G401 (cell line): ENCODE measurements around the gene NOTCH2. TPM values are rescaled to one million over a fixed set of nuclear protein-coding genes. Genes with fewer than 3 reads are reported as not detected.

Experiments
- DNase-seq: peaks from one replicate; pipeline ENCODE4 v3.0.0-alpha.2; 2015; ENCODE audit warnings: low spot score
- in situ Hi-C: cut with HindIII; loops from 2 replicates; pipeline ENCODE4 v1.10.0; 2016; ENCODE audit warnings: low sequenced_read_pairs, mixed read lengths
- total RNA-seq: library from RNA; depleted of rRNA; stranded (reverse); fragments of >200 nt; shearing (Covaris generic); gene quantifications from 2 replicates; pipeline ENCODE4 v1.2.3, GENCODE V29; 2014

Gene NOTCH2
- total RNA-seq, 1 experiment from 2014 or later: 58.2 TPM

DNA sequence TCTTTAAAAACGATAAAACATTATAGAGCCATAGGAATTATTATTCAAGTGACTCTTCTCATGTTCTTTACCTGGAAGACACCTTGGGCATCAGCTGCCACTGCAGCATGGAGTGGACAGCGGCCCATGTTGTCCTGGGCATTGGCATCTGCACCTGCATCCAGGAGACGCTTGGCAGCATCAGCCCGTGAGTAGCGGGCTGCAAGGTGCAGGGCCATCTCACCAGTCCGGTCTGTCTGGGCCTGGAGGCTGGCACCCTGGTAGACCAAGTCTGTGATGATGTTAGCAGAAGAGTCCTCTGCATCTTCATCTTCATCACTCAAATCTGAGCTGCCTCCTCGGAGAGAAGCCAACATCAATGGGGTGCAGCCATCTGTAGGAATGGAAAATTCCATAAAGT lies 150.2 kb downstream of the NOTCH2 start:
- DNase-seq: no peak
- in situ Hi-C loops: no loop called here

DNA sequence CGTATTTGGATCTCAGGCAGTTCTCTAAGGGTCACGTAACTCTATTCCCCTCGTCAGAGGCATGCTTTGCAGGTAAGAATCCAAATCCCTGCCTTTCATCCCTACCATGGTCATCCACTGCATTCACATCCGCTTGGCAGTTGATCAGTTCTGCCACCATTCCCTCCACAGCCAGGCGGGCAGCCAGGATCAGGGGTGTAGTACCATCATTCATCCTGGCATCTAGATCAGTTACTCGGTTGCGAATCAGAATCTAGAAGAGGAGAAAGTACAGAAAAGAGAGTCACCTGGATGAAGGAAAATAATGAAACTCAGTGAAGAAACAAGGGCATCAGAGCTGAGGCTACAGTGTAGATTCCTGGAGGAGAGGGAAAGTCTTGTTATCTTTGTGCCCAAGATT lies 151.2 kb downstream of the NOTCH2 start:
- in situ Hi-C loops: no loop called here
- DNase-seq: no peak

DNA sequence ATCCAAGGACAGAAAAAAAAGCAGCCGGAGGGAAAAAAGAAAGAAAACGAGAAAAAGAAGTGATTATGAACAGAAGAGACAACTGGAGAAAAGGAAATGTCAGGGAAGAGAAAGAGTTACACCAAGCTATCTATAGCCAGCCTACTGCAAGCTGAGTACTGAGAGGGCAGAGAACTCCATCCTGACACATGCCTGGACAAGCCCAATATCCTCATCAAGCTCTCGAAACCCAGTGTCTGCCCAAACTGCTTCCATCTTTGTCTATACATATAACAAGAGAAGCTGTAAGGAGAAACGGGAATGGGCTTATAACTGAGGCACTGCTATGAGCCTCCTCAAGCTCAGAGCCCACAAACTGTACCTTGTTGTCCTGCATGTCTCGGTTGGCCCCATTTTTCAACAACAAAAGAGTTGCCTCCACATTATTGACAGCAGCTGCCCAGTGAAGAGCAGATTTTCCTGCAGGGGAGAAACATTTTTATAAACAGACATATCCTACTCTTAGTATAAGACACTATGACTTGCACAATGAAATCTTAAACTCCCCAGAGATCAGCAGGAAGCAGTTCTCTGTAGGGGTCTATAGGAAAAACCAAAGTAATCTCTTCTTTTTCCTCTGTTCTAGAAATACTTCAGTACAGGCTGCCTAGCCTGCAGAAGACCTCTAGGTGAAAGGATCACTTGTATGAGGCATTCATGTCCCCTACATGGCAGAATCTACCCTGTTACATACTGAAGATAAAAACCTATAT lies 152.0 kb downstream of the NOTCH2 start:
- DNase-seq: no peak
- in situ Hi-C loops: no loop called here

DNA sequence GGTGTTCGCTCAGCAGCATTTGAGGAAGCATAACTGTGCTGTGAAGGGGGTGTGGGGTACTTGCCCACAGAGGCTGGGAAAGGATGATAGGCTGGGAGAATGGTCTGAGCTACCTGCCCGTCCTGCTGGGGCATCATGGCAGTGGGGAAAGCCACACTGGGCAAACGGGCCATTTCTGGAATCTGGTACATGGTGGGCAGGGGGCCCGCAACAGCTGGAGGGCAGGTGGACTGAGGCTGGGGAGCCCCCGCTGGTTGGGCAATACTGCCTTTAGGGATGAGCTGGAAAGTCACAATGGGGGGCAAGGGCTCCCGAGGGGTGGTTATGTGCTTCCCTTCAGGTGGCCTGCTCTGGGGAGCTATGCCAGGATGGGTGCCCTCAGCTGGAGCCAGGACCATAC lies 153.9 kb downstream of the NOTCH2 start:
- in situ Hi-C loops: no loop called here
- no peak for DNase-seq

DNA sequence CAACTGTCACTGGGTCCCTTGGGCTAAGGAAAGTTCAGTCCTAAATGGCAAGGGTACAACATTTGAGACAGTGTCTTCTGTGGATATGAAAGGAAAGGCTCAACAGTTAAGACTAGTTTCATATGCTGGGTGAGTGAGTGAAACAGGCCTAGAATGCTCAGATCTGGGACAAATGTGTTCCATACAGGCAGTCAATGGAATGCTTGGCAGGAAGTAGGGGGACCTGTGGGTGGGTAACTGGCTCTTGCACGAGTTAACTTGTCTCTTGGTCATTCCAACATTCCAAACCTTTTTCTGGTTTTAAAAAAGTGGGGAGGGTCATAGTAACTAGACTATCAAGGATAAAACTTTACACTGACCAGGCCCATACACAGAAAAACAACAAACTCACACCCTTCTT lies 155.4 kb downstream of the NOTCH2 start:
- DNase-seq: no peak
- in situ Hi-C loops: no loop called here

DNA sequence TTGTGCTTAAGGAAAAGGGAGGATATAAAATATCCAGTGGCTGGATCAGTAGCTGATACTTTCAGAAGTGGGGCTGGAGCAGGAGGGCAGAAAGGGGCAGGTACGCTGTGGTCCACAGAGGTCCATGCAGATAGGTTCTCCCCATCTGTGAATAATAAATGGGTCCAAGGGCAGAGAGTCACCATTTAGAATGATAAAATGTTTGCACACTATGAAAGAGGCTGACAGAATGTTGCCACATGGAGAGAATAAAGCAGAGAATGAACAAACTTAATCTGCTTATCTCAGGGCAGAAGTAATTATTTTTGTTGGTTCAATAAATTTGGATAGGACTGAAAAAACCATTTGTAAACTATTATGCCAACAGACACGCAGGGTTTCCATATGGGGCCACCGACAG lies 156.5 kb downstream of the NOTCH2 start:
- DNase-seq: no peak
- in situ Hi-C loops: no loop called here

DNA sequence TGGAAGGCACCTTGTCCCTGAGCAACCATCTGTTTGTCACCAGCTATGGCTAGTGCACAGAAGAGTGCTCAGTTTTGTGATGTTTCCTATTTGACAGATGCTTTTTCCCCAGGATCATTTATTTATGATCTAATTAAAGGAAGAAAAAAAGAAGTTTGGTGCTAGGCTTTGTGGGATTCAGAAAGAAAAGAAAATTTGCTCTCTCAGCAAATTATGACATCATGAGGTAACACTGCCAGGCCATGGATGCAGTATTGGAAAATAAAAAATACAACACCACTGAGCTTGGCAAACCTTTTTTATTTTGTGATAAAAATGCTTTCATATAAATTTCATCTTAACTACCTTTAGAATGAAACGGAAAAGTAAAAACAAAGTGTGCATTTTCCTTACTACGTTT lies 157.7 kb downstream of the NOTCH2 start:
- in situ Hi-C loops: no loop called here
- DNase-seq: no peak

DNA sequence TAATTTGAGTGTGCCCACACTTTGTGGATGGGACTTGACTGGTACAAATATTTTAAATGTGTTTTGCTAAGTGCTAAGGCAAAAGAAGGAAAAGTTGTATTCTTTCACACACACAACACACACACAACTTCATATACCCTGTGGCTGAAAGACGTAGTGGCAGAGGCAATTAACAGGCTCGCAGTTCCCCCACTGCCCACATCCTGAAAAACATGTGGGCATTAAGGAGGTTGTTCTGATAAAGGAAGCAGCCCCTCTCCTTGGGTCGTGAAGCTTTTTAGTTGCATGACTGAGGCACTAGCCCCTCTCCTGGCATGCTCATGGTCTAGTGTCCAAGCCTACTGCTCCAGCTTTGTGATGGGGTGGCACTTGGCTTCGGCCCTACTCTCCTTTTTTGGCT lies 158.8 kb downstream of the NOTCH2 start:
- no peak for DNase-seq
- in situ Hi-C loops: no loop called here

DNA sequence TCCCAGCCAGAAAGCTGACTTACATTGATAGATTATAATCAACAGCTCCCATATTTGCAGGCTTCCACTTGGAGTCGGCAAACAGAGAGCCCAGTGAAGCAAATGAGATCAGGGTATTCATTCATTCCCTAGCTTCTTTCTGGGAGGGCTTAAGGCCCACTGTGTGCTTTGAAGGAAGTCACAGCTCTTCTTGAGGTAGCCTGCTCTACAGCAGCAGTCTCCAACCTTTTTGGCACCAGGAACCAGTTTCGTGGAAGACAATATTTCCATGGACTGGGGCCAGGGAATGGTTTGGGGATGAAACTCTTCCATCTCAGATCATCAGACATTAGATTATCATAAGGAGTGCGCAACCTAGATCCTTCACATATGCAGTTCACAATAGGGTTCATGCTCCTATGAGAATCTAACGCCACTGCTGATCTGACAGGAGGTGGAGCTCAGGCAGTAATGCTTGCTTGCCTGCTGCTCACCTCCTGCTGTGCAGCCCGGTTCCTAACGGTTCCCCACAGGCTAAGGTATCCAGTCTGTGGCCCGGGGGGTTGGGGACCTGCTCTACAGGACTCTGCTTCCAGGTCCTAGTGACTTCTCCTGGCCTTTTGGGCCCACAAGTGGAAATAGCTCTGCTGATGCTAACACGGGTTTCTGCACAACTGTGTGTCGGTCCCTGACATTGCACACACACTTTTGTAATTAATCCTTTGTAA lies 159.4 kb downstream of the NOTCH2 start:
- no peak for DNase-seq
- in situ Hi-C loops: no loop called here

DNA sequence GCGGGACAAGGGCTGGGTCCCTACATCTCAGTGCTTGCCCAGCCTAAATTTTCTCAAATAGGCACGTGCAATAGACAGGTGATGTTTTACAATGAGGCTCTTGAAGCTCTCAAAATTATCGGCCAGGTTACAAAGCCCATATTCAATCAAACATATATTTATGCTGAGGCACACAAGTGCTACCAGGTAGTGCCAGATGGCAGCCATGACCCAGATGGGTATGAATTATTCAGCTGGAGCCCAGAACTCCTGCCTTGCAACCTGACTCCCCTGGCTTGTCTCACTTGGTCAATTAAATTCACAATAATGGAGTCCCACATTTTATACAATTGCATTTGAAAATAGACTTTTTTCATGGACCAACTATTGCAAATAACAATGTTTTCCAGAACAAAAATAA lies 160.8 kb downstream of the NOTCH2 start:
- in situ Hi-C loops: no loop called here
- no peak for DNase-seq

DNA sequence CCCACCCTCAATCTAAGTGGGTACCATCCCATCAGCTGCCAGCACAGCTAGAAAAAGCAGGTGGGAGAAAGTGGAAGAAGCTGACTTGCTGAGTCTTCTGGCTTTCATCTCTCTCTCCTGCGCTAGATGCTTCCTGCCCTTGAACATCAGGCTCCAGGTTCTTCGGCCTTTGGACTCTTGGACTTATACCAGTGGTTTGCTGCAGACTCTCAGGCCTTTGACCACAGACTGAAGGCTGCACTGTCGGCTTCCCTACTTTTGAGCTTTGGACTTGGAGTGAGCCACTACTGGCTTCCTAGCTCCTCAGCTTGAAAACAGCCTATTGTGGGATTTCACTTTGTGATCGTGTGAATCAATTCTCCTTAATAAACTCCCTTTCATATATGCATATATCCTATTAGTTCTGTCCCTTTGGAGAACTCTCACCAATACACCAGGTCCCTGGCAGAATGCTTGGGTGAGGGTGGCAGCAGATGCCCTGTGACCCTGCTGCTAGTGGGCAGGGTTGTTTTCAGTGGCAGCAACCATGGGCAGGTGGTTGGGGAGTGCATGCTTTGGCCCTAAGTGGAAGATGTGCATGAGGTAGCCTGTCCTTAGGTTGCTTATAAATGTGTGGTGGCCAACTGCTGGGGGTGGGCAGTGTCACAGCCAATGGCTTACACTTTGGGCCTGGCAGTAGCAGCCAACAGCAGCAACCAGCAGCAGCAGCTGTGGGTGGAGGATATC lies 162.4 kb downstream of the NOTCH2 start:
- in situ Hi-C loops: no loop called here

DNA sequence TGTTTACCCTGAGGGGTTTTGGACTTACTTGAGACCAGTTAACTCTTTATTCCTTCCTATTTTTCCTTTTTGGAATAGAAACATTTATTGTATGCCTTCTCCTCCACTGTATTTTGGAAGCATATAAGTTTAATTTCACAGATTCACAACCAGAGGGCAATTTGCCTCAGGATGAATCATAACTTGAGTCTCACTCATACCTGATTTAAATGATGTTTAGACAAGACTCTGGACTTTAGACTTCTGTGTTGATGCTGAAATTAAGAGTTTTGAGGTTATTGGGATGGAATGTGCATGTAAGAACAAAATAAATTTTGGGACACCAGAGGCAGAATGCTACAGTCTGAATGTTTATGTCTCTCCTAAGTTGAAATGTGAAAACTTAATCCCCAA lies 166.0 kb downstream of the NOTCH2 start:
- no peak for DNase-seq
- in situ Hi-C loops: no loop called here

More for the DNA sequence above, 162.4 kb downstream of the NOTCH2 start:
- no peak for DNase-seq

DNA sequence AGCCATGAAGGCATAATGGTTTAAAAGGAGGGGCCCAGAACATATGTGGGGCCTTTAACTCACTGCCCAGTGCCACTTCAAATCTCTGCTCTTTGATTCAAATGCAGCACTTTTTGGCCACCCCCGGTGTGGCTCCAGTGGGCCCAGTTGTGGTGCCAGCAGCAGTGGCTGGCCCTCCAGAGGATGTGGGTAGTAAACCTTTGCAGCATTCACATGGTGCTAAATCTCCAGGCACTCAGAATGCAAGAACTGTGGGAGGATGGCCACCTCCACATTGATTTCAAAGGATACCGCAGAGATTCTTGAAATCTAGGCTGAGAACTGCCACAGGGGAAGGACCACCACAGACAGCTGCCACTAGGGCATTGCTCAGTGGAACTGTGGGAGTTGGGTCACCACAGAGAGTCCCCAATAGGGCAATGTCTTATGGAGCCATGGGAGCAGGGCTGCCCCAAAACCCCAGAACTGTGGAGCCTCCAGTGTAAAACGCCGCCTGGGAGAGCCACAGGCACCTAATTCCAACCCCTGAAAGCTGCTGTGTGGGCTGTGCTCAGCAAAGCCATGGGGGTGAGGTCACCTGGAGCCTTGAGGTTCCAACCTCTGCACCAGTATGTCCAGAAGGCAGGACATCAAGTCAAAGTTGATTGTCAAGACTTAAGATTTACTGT lies 166.6 kb downstream of the NOTCH2 start:
- DNase-seq: no peak
- in situ Hi-C loops: no loop called here

DNA sequence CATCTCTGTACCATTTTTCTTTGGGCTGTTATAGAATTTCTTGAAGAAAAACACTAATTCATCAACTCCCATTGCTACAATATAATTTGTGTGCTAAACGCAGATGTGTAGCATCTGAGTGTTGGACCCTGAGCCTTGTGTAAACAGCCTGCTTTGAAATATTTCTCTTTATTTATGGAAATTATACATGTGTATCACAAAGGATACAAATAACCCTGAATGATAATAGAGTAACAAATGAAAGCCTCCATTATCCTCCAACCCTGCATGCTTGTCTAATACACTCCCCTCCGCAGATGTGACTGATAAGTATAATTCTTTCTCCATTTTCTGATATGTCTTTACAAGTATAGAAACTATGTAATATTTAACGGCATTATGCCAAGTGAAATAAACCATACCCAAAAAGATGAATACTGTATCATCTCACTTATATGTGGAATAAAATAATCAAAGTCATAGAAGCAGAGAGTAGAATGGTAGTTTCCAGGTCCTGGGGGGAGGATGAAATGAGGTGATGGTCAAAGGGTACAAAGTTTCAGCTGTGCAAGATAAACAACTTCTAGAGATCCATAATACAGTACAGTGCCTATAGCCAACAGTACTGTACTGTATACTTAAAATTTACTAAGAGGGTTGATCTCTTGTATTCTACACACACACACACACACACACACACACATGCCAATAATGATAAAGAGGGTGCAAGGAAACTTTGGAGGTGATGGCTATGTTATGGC lies 170.3 kb downstream of the NOTCH2 start:
- in situ Hi-C loops: no loop called here
- DNase-seq: no peak

DNA sequence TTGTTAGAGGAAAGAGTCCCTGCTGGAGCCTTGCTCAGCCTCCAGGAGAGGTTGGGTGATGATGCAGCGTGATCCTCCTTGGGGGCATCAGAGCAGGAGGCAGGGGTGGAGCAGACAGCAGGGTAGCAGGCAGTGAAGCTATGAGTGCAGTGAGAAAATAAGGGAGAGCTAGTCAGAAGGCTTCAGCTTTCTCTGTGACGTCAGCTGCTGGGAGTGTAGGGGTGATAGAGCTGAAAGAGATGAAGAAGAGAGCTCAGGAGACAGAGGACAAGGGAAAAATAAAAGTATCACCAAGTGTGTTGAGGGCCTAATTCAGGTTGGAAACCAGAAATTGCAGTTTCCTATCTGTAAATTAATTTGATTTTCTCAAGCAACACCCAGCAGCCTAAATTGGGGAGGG lies 170.9 kb downstream of the NOTCH2 start:
- no peak for DNase-seq
- in situ Hi-C loops: no loop called here

DNA sequence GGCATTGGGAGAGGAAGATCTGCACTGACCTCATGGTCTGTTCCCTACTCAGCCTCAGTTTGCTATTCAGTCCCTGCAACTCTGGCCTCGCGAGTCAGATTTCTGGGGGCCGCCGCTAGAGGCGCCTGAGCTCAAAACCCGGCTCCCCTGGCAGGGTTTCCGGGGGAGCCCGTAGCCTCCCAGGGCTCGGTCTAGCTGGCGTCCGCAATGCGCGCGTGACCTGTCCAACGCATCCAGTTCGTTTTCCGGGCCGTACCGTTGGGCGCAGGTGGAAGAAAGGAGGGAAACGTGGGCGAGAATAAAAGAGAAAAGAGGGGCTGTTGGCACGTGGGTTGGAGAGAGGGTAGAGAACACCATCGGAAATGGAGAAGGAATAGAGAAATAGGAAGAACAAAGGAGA lies 173.2 kb downstream of the NOTCH2 start, which contains the start of gene ADAM30:
Gene ADAM30 (minus strand): TSS at position 213 of the 400 bp plus-strand sequence. CDS start 179 bp downstream, at position 34.
- DNase-seq: no peak
- in situ Hi-C loops: no loop called here

DNA sequence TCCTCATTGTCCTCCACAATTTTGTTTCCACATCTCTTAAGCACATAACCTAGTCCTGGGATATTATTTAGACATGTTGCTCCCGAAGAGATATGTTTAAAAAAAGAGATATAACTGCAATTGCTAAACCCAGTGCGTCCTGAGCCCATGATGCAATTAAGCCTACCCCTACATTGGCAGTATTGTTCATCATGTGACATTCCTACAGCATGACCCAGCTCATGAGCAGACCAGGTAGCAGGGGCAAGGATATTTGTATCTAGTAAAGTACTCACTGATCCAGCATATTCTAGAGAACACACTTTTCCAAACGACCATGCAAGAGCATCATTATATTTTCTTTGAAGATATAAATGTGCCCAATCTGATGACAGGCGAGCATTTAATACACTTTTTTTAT lies 174.4 kb downstream of the NOTCH2 start:
- no peak for DNase-seq
- in situ Hi-C loops: no loop called here

DNA sequence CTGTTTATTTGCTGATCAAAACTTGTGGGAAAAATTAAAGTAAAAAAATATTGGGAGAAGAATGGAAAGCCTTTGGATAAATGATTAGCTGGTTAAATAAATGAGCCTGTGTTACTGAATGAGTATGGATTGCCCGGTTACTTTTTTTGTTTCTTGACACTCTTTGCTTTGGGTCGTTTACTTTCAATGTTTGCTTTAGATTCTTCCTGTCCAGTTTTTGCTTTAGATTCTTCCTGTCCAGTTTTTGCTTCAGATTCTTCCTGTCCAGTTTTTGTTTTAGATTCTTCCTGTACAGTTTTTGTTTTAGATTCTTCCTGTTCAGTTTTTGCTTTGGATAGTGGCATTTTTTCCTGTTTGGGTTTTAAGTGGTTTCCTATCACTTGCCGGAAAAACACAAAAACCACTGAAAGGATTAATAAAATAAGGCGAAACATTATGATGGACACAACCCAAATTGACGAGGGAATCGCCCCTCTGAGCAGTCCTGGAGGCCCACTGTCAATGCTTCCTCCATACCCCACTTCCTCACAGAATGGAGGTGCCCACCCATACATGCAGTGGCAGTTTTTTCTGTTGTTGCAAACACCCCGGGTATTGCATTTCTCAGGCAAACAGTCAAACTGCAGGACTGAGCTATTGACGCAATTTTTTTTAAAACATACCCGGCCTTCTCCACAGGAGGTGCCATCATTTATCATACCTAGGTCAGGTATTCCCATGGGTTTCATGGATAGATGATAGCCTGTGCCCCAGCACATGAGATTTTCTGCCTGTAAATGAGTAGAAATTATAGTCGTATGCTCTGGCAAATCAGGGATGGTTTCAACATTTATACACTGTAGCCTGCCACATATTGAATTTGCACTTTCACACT lies 175.4 kb downstream of the NOTCH2 start:
- in situ Hi-C loops: no loop called here
- no peak for DNase-seq
